CD4-positive, alpha-beta T cell treated with Interleukin-10 for 1 hour (primary cell): ENCODE results near the gene KRTAP12-4.
"Not testable (repeated sequence)": the region's sequence is repeated elsewhere in the genome, so short reads cannot be mapped to it uniquely, and the experiment has no call there.

Experiments
- DNase-seq: peaks from one replicate; pipeline ENCODE4 v3.0.0-alpha.2; 2020

KRTAP12-4 gene

GRCh38 chr21:44653656-44654575 is 543 bp downstream of the KRTAP12-4 start:
- DNase-seq, result peak; percentile 79

- DNase-seq, result no peak
Observed at GRCh38 chr21:44653123-44653522, 1.3 kb downstream of the KRTAP12-4 start.

GRCh38 chr21:44650973-44651675 is 3.3 kb downstream of the KRTAP12-4 start:
- no peak for DNase-seq

- no peak for DNase-seq
Observed at GRCh38 chr21:44650265-44650972, 4.0 kb downstream of the KRTAP12-4 start.

- DNase-seq, result no peak
Observed at GRCh38 chr21:44649521-44650100, 4.8 kb downstream of the KRTAP12-4 start.

- no peak for DNase-seq
Observed at GRCh38 chr21:44648557-44649311, 5.7 kb downstream of the KRTAP12-4 start.

- no peak for DNase-seq
Observed at GRCh38 chr21:44647222-44647552, 7.3 kb downstream of the KRTAP12-4 start.

GRCh38 chr21:44646366-44647221 is 7.9 kb downstream of the KRTAP12-4 start, which contains the start of gene KRTAP10-11:
Gene KRTAP10-11 (plus strand): TSS chr21:44646414. CDS start chr21:44646459, 45 bp downstream.
- DNase-seq, result not testable (repeated sequence)

GRCh38 chr21:44644878-44645277 is 9.6 kb downstream of the KRTAP12-4 start:
- no peak for DNase-seq

- DNase-seq, result no peak
Observed at GRCh38 chr21:44643741-44644310, 10.6 kb downstream of the KRTAP12-4 start.

- no peak for DNase-seq
Observed at GRCh38 chr21:44640761-44641160, 13.7 kb downstream of the KRTAP12-4 start.

- no peak for DNase-seq
Observed at GRCh38 chr21:44639331-44639655, 15.2 kb downstream of the KRTAP12-4 start.

GRCh38 chr21:44638506-44639330 is 15.7 kb downstream of the KRTAP12-4 start:
- not testable (repeated sequence) for DNase-seq

GRCh38 chr21:44637851-44638348 is 16.6 kb downstream of the KRTAP12-4 start:
- not testable (repeated sequence) for DNase-seq

- no peak for DNase-seq
Observed at GRCh38 chr21:44637018-44637850, 17.2 kb downstream of the KRTAP12-4 start, which contains the start of gene KRTAP10-10. Gene KRTAP10-10 (plus strand): TSS chr21:44637356. CDS start chr21:44637418, 62 bp downstream.

GRCh38 chr21:44636209-44637017 is 18.0 kb downstream of the KRTAP12-4 start:
- no peak for DNase-seq

- no peak for DNase-seq
Observed at GRCh38 chr21:44632067-44632466, 22.4 kb downstream of the KRTAP12-4 start.

- peak; percentile 31 for DNase-seq
Observed at GRCh38 chr21:44630440-44630839, 24.0 kb downstream of the KRTAP12-4 start.
